HG03064 (cell line): Measurements from ENCODE around the gene THRB.

Experiments used
- ATAC-seq: cut with Tn5 transposase; IDR thresholded peaks from one replicate; pipeline ENCODE4 v1.9.1; 2021; ENCODE audit warnings: low read depth; ENCODE audit not compliant: unreplicated experiment

The THRB gene

GRCh38 chr3:24199775-24200247 lies 294.8 kb downstream of the THRB start:
- no peak for ATAC-seq

- ATAC-seq = no peak
These were observed 295.4 kb downstream of the THRB start for GRCh38 chr3:24199300-24199699.

GRCh38 chr3:24198728-24199127 lies 295.9 kb downstream of the THRB start:
- no peak for ATAC-seq

- ATAC-seq = no peak
These were observed 296.8 kb downstream of the THRB start for GRCh38 chr3:24197809-24198208.

- no peak for ATAC-seq
These were observed 298.1 kb downstream of the THRB start for GRCh38 chr3:24196526-24196925.

GRCh38 chr3:24195504-24196230 lies 299.0 kb downstream of the THRB start:
- no peak for ATAC-seq

- no peak for ATAC-seq
These were observed 302.1 kb downstream of the THRB start for GRCh38 chr3:24192469-24193056.

- ATAC-seq = no peak
These were observed 302.7 kb downstream of the THRB start for GRCh38 chr3:24191801-24192403.

GRCh38 chr3:24190256-24190655 lies 304.4 kb downstream of the THRB start:
- no peak for ATAC-seq

- peak; percentile 82 for ATAC-seq
These were observed 308.8 kb downstream of the THRB start for GRCh38 chr3:24185738-24186384.

- ATAC-seq = no peak
These were observed 310.0 kb downstream of the THRB start for GRCh38 chr3:24184528-24185176.

GRCh38 chr3:24182756-24183155 lies 311.9 kb downstream of the THRB start:
- ATAC-seq = no peak

GRCh38 chr3:24181256-24181655 lies 313.4 kb downstream of the THRB start:
- ATAC-seq = no peak

GRCh38 chr3:24180616-24181015 lies 314.0 kb downstream of the THRB start:
- ATAC-seq = no peak

GRCh38 chr3:24177201-24177600 lies 317.4 kb downstream of the THRB start:
- ATAC-seq = no peak

- ATAC-seq = no peak
These were observed 320.0 kb downstream of the THRB start for GRCh38 chr3:24174614-24175013.

- ATAC-seq = no peak
These were observed 325.7 kb downstream of the THRB start for GRCh38 chr3:24168977-24169376.

- no peak for ATAC-seq
These were observed 327.2 kb downstream of the THRB start for GRCh38 chr3:24167429-24167828.

- no peak for ATAC-seq
These were observed 328.1 kb downstream of the THRB start for GRCh38 chr3:24166515-24166914.

- no peak for ATAC-seq
These were observed 329.1 kb downstream of the THRB start for GRCh38 chr3:24165603-24165982.
